HG03354 (cell line): ENCODE data around the gene TNF.
"Not testable (repeated sequence)": the region's sequence is repeated elsewhere in the genome, so short reads cannot be mapped to it uniquely, and the experiment has no call there.

Experiments used
- ATAC-seq: cut with Tn5 transposase; IDR thresholded peaks from one replicate; pipeline ENCODE4 v1.9.1; 2021; ENCODE audit warnings: mild to moderate bottlenecking; ENCODE audit not compliant: unreplicated experiment, poor library complexity, severe bottlenecking

The TNF gene

DNA sequence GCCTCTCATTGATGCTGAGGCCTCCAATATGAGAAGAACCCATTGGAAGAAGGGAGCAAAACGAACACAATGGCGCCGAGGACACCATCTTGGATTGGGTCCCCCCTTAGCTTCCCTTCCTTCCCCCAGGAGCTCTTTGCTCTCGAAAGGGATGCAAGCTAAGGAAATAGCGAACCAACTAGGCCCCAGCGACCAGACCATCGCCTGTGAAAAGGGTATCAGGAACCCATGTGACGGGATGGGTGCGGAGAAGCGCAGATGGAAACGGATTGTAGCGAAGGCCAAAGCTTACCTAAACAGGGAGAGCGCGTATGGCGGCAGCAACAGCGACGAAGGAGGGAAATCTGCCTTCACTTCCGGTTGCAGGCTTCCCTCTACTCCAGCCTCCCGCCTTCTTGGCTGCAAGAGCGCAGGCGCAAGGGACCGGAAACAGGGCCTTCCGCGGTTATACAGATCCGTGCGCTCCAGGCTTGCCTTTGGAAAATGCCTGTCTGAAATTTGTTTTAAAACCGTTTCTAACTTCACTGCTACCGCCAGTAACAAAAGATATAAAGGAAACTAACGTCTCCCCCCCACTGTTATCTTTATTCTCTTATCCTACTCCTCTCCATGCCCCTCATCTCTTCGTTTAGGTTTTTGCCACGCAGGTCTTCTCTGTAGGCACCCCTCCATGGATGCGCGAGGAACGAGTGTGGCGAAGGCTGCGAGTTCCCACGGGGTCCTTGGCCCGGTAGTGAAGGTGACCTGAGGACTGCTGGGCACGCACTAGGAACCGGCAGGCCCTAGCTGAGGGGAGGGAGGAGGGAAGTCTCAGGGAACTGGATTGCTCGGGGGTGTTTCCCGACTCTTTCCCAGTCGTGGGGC, 33.5 kb upstream of the TNF start, which contains the start of gene DDX39B:
Gene DDX39B, minus strand, starts transcription at position 346 of the 864 bp plus-strand sequence. CDS start 1,471 bp downstream, outside the sequence.
- peak; percentile 64 for ATAC-seq

DNA sequence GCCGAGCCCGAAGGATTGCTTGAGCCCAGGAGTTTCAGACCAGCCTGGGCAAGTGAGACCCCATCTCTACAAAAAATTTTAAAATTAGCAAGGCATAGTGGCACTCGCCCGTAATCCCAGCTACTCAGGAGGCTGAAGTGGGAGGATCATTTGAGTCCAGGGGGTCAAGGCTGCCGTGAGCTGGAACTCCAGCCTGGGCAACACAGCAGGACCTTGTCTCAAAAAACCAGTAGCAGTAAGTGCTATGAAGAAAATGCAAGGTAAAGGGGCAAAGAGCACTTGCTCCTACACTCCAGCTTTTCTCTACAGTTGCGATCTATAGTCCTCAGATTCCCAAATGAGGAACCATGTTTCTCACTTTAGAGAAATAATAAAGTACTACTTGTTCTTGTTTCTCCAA, 31.7 kb upstream of the TNF start:
- ATAC-seq = no peak

DNA sequence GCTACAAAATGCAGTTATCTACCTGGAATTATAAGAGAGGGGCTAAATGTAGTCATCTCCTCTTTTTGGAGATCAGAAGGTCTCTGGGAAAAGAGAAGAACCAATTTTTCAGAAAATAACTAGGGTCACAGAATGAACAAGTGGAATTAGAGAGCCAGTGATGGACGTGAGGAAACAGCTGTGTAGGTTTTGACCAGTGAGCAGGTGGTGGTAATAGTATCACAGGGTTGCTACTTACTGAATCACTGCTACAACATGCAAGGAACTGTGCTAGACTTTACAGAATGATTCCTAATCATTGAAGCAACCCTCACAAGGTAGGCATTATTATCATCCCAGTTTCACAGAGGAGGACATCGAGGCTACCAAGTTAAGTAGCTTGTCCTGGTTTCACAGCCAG, 30.7 kb upstream of the TNF start:
- ATAC-seq = no peak

DNA sequence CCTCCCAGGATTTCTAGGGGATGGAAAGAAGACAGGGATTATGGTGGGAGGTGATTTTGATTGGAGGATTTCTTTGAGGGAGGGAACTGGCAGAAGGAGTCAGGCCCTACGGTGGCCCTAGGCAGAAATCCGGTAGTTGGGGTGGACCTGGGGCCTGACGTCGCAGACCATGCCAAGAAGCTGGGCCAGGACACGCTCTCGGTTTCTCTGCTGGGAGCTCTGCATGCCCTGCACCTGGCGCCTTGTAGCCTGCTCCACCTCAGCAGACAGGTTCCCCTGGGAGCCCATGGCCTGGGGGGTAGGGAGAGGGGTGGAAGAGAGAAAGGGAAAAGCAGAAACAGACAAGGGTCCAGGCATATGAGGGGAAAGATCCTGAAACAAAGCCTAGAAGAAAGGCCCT, 30.1 kb upstream of the TNF start:
- ATAC-seq = no peak

DNA sequence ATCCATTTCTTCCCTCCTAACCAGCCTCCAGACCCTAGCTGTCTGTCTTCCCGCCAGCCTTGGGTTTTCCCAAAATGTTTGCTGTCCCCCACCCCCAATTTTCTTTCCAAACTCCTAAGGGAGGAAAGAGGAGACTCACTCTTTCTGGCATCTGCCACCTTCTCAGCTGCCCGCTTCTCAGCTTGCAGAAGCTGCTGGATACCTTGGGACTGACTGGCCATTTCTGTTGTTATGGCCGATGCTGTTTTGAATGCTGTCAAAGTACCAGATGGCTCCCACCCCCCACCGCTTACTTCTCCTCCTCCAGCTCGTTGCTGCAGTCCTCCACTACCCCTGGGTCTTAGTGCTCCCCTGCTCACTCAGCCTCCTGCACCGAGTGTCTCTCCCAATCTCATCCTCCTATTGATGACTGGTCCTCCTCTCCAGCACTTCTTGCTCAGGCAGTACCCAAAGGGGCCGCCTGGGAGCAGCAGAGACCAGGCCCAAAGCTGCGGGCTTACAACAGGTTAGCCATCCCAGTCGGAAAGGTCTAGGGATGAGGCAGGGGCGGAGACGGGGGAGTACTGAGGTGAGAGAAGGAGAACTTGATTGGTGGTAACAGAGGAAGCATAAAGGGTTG, 28.9 kb upstream of the TNF start, which contains the start of gene ATP6V1G2:
Gene ATP6V1G2, minus strand, starts transcription at position 270 of the 619 bp plus-strand sequence. Its CDS starts 49 bp downstream, at position 221.
- peak; percentile 53 for ATAC-seq

DNA sequence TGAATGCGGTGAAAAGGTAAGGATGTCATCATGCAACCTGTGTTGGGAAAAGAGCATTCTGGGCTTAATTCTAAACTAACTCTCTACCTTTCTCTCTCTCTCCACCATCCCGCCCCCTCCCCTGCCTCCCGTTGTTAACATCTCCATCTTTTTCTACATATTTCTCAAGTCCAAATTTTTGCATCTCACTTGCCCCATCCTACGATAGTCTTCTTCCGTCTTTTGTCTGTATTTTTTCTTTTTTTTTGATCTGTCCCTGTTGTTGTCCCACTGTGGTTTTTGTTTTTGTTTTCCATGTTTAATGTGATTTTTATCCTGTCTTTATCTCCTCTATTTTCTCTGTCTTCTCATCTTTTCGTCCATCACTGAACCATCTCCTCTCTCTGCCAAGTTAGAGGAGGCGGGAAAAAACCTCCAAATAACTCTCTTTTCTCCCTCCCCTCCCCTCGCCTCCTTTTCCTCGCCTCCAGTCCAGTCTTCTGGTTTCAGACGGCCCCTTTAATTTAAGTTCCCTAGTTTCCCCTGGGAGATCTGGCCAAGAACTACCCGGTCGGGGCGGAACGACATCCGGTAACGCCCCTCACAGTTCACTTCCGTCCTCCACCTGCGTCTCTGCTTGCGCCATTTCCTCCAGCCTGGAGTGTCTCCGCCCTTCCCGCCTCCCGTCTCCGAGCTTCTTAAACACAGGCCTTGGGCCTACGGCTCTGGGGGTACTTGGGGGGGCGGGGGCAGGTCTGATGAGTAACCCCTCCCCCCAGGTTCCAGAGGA, 28.2 kb upstream of the TNF start, which contains the start of gene NFKBIL1:
Gene NFKBIL1, plus strand, starts transcription at position 651 of the 769 bp plus-strand sequence. Its CDS starts 87 bp downstream, at position 738.
- peak; percentile 71 for ATAC-seq

DNA sequence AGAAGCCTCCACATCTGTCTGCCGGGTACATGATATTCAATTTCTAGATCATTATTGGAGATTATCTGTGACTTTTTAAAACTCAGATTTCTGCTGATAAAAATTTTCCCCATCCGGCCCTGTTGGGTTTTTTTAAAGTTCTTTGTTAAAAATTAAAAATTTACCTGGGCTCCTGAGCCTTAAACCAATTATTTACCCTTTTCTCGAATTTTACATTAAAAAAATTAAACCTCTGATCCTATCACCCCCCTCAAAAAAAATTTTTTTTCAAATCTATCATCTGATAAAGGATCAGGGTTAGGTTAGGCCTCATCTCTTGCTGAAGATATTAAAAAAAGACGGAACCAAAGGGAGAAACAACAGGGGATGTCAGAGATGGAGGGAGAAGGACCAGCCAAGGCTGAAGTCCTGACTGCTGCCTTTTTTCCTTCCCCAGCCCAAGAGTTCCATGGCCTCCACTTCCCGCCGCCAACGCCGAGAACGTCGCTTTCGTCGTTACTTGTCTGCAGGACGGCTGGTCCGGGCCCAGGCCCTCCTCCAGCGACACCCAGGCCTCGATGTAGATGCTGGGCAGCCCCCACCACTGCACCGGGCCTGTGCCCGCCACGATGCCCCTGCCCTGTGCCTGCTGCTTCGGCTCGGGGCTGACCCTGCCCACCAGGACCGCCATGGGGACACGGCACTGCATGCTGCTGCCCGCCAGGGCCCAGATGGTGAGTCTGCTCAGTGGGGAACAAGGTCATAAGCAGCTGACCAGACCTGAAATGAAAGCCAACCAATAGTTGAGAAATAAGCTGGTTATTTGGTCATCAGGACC, 27.4 kb upstream of the TNF start:
- no peak for ATAC-seq

DNA sequence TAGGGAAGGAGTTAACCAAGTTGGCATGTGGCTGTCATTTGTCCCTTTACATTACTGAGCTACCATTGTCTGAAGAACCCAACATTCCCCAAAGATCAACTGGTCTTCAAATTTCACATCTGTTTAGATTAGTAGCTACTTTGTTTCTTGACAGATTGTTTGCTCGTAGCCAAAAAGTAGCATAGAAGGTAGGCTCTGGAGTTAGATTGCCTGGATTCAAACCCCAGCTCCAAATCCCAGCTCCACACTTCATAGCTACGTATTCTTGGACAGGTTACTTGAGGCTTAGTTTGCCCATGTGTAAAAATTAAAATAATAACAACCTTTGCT, 26.9 kb upstream of the TNF start:
- no peak for ATAC-seq

DNA sequence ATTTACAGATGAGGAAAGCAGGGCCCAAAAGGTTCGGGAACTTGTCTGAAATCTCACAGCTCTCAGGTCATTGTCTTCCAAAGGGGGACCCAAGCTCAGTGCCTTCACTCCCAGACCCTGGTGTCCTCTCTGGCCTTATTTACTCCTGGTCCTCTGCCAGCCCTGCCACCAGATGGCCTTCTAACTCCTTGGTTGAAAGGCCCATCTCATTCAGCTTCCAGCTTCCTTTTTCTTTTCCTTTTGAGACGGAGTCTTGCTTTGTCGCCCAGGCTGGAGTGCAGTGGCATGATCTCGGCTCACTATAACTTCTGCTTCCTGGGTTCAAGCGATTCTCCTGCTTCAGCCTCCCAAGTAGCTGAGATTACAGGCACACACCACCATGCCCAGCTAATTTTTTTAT, 24.0 kb upstream of the TNF start:
- not testable (repeated sequence) for ATAC-seq

DNA sequence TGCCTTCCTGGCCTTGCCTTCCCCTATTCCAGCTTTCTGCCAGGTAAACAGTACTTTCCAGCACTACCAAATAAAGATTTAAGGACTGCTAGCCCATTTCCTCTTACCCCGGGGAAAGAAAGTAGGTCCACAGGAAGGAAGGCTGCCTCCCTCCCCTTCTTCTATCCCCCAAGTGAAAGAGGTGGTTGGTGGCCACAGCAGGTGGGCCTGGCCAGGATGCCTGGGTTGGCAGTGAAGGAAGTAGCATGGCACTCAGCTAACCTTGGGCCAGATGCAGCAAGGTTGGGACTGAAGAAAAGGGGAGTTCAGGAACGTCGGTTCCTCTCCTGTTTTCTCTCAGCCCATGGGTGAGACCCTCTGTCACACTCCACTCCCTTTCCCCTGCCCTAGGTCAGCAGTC, 19.1 kb upstream of the TNF start:
- ATAC-seq = no peak

DNA sequence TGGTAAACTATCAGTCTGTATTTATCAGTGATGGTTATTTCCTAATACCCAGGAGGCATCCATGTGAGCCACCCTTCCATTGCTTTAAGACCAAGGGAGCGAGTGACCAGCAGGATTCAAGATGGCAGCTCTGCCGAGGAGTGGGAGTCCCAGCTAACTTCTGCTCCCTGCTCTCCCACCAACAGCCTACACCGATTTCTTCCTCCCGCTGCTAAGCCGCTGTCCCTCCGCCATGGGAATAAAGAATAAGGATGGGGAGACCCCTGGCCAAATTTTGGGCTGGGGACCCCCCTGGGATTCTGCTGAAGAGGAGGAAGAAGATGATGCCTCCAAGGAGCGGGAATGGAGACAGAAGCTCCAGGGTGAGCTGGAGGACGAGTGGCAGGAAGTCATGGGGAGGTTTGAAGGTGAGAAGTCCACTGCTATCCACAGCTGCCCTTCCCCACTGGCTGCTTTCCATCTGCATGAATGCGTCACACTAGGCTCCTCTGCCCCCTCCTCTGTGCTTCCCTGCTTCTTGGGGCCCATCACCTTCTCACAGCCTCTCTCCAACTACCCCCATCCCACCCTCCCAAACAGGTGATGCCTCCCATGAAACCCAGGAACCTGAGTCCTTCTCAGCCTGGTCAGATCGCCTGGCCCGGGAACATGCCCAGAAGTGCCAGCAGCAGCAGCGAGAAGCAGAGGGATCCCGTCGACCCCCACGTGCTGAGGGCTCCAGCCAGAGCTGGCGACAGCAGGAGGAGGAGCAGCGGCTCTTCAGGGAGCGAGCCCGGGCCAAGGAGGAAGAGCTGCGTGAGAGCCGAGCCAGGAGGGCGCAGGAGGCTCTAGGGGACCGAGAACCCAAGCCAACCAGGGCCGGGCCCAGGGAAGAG, 17.7 kb upstream of the TNF start:
- no peak for ATAC-seq

DNA sequence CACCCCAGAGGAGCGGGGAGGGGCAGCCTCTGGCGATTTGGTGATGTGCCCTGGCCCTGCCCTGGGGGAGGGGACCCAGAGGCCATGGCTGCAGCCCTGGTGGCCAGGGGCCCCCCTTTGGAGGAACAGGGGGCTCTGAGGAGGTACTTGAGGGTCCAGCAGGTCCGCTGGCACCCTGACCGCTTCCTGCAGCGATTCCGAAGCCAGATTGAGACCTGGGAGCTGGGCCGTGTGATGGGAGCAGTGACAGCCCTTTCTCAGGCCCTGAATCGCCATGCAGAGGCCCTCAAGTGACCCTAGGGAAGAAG, 17.1 kb upstream of the TNF start:
- ATAC-seq = no peak

DNA sequence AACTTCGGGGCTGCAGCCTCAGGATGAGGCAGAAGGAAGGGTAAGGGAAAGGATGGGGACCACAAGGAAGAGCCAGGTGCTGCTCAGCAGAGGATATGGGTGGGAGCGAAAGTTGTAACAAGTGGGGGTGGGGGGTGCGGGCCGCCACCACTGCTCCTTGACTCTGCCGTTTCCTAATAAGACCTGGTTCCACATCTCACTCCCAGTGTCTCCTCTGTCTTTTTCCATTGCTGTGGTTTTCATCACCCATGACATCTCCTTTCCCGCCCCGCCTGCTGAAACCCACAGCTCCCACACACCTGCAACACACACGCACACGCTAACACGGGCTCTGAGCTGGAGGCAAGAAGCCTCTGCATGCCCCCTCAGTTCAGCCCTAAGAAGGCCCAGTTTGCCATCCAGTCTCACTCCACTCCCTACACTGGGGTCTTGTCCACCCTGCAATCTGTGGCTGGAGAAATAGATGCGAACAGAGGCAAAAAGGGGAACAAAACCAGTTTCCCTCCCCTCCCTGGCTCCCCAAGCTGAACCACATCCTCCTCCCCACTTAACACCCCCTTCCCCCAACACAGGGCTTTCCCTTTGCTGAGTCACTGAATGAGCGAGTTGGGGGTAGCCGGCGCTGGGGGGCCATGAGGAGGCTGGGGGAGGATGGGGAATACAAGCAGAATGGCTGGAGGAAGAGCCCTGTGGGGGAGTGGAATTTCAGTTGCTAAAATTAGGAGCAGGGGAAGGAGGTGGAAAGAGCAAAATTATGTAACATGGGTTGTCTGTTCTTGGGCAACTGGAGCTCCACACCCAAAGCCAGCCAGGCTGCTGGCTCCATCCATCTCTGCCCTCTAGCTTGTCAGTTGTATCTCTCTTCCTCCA, 16.5 kb upstream of the TNF start:
- no peak for ATAC-seq

DNA sequence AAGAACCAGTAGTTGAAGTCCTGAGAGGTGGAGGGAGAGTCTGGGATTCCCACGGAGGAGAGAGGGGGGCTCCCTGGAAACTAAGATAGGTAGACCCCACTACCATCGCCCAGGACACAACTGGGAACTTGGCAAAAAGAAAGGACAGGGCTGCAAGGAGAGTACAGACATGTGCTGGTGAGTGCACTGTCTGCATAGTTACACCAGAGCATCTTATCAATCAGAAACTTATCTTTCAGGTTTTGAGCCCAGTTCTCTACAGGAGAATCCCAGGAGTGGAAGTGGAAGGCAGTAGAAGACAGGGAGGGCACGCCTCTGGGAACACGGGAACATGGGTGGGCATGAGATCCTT, 15.8 kb upstream of the TNF start:
- ATAC-seq = peak; percentile 4

DNA sequence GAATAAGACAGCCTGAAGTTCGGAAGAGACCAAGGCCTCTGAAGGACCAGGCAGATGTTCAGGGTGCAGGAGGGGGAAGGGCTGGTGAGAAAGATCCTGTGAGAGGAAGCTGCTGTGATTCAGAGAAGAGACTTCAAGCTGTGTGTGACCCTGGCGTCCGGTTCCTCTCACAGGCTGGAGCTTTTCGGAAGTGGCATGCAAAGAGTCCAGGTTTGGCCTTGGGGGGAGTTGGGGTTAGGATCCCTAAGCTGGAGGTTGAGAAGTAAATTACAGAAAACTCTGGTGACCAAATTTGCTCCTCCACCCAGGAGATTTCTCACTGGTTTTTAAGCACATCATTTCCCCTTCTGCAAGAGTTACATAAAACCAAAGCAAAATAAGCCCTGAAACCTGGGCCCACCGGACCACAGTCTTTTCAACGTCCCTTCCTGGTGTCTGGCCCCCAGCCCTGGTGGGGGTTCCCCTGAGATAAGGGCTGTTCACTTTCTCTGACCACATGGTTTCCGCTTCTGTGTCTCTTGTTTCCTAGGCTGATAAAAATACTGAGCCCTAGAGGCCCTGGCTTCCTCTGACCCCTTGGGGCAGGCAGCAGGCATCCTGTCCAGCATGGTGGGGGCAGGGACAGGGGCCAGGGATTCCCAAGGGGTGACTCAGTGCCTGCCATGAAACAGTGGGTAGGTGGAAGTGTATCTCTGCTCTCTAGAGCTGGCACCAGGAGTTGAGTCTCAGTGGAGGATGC, 15.2 kb upstream of the TNF start:
- ATAC-seq = peak; percentile 69

DNA sequence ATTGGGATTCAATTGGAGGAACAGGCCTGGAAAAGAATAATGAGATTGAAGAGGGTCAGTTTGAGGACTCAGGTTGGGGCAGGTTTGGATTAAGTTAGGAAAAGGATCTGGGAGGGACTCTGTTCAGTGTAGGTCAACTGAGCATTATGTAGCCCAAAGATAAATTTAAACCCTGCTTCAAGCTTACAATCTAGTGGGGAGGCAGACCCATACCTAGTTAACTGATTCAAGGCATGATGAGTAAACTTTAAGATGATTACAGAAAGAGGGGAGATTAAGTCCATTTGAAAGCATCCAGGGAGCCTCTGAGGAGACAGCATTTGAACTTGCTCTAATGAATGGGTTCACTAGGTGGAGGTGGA, 14.7 kb upstream of the TNF start:
- ATAC-seq = no peak

DNA sequence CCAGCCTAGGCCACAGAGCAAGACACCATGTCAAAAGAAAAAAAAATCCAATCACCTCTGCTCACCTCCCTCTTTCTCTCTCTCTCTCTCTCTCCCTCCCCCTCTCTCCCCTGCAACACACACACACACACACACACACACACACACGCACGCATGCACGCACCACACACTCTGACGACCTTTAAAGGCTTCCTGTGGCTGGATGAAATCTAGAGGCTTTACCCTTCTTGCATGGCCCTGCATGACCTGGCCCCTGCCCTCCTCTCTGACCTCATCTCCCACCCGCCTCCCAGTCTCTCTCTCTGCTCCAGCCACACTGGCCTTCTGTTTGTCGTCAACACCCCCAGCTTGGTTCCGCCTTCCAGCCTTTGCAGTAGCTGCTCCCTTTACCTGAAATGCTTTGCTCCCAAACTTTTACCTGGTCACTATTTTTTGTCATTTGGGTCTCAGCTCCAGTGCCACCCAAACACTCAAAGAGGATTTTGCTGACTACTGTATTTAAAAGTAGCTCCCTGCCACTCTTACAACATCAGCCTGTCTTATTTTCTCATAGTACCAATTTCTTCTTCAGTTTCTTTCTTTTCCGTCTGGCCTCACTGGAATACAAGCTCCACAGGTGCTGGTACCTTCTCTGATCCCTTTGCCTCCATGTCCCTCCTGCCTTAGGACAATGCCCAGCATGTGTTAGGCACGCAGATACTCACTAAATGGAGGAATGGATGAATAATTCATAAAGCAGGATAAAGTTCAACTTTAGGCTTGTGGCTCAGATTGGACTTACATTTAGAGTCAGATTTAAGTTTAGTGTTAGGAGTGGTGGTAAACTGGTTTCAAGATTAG, 7.6 kb upstream of the TNF start:
- ATAC-seq = no peak
